ENCODE data around the gene GRIP2.

- TF ChIP-seq EZH2phosphoT487 (conservative IDR thresholded peaks at IDR 0.05; ENCODE audit: low read length): no peak
- no peak for TF ChIP-seq CTCF (IDR thresholded peaks at IDR 0.05; ENCODE audit: insufficient read depth, low read length, poor library complexity, severe bottlenecking)
Observed at GRCh38 chr3:14553871-14554270, 13.7 kb upstream of the GRIP2 start.

Measured in SU-DHL-6 (cell line).